GM19452 (cell line): Measurements from ENCODE around the gene ELFN1.
"Not testable (repeated sequence)": the region's sequence is repeated elsewhere in the genome, so short reads cannot be mapped to it uniquely, and the experiment has no call there.

Source experiments
- ATAC-seq: cut with Tn5 transposase; IDR thresholded peaks from one replicate; pipeline ENCODE4 v1.9.1; 2021; ENCODE audit not compliant: unreplicated experiment

Gene ELFN1

GRCh38 chr7:1707756-1708595 is 37.9 kb downstream of the ELFN1 start:
- no peak for ATAC-seq

DNA sequence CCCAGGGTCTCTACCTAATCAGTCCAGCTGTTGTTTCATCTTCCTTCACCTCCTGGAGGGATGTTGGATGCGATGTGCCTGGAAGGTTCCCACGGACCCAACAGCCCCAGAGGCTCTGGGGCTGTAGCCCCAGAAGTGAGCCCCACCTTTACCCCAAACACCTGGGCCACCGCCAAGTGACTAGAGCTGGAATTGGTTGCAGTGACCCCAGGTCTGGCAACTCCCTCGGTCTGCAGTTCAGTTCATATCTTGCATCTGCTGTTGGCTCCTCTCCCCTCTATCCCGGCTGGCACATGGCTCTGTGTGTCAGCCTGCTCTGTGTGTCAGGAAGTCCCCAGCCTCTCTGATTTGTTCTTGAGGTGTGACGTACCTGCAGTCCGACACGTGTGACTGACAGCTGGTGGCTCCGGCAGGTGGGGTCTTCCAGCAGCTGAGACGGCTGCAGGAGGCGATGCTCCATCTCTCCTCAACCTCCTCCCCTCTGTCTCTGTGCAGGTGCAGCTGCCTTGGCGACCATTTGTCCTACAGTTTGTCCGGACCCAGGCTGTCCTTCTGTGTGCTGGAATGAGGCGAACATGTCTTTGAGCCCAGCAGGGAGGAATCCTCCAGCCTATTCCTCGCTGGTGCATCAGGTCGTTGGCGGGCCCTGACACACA is 38.6 kb downstream of the ELFN1 start:
- no peak for ATAC-seq

GRCh38 chr7:1709281-1709680 is 39.2 kb downstream of the ELFN1 start:
- ATAC-seq: no peak

DNA sequence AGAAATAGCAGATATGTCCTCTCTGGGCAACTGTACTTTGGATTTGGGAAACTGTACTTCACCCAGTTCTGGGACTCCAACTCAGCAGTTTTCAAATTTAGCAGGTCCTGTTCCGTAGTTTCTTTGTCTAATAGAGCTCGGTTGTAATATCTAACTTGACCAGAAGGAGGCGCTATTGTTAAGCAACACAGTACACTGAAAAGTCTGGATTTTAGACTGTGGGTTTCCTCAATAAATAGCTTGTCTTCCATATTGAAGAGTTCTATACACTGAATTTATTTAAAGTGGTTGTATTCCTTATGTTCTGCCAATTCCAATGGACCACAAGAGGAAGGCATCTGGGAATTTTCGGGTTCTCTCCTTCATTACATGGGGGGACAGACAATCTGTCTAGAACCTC is 39.8 kb downstream of the ELFN1 start:
- no peak for ATAC-seq

DNA sequence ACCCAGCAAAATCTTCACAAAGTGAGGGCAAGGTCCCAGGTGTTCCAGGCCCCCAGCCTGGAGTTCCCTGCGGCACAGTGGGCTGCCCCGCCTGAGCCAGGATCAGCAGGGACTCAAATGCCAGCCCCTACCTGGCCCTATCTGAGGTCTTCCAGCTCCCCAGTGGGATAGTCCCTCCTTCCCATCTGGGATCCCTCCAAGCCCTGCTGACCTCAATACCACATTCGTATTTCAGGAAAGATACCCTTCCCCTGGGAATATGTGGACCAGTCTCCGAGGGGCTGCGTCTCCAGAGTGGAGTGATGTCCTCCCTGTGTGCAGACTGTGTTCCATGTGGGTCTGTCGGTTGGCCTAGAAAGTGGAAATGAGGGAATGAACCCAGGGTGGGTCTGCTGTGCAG is 40.9 kb downstream of the ELFN1 start:
- no peak for ATAC-seq

GRCh38 chr7:1712907-1713501 is 42.9 kb downstream of the ELFN1 start:
- ATAC-seq: no peak

DNA sequence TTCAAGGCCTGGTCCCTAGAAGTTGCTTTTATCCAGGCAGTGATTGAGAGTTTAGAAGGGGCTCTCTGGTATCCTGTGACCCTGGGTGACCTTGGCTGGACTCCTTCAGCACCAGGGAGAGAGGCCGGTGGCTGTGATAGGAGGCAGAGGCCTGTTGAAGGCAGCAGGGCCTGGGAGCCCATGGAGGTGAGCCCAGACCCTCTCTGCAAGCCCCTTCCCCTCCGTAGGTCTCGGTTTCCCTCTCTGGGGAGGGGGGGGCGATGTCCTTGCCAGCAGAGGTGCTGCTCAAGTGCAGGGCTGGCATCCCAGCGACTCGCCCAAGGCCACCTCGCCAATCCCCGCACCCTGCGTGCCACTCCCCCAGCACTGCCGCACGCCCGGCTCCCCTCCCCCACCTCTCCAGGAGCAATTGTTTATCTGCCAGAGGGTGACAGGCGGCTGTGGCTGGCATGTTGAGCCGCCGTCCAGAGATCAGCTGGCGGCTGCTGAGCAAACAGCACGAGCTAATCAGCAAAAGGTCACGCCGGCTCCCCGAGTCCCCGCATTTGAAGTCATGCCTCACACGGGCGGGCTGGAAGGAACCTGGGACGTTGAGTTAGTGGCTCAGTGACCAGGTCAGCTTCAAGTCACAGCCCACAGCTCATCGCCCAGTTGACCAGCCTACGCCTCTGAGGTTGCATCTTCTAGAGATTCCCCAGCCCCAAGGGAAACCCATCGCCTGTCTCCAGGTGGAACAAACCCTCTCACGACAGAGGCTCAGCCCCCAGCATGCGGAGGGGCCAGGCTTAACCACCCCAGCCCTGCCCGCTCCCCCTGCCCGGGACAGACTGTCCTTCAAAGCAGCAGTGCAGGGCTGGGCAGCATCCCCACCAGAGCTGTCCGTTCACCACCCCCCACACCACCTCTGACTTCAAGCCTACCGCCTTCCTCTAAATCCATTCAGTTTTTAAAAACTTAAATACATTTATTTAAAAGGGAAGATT is 43.7 kb downstream of the ELFN1 start:
- no peak for ATAC-seq

GRCh38 chr7:1714583-1715330 is 44.7 kb downstream of the ELFN1 start:
- ATAC-seq: no peak

- no peak for ATAC-seq
These were observed 45.2 kb downstream of the ELFN1 start for GRCh38 chr7:1715331-1715625.

DNA sequence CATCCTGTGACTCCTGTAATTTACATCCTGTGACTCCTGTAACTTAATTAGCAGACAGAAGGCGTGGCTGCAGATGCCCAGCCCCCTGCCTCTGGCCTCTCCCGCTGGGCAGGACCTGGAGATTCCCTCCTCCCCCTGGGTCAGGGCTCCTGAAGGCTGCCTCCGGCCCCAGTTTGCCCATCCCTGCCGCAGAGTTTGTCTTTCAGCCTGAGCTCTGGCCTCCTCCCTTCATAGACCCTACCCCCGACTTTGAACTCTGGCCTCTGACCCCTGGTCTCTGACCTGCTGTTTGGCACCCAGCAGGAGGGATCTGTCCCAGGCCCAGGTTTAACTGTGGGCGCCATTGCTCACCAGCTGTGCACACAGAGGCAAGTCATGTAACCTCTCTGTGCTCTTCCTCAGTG is 45.6 kb downstream of the ELFN1 start:
- no peak for ATAC-seq

- ATAC-seq: no peak
These were observed 46.4 kb downstream of the ELFN1 start for GRCh38 chr7:1716263-1717094.

DNA sequence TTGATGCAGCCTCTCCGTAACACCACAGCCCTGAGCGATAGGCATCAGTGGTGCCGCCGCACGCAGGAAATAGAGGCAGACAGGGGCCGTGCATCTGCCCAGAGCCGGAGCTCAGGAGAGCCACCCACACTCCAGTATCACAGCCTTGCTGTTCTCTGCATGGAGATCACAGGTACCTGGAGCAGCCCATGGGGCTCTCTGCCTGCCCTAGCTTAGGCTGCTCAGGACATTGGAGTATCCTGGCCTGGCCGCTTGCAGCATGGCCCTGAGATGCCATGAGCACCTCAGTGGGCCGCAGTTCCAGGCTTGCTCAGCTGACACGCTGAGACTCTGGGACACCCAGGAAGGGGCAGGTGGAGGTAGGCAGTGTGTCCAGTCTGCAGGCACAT is 47.0 kb downstream of the ELFN1 start:
- no peak for ATAC-seq

- no peak for ATAC-seq
These were observed 48.0 kb downstream of the ELFN1 start for GRCh38 chr7:1717903-1718676.

GRCh38 chr7:1718850-1719249 is 48.8 kb downstream of the ELFN1 start:
- not testable (repeated sequence) for ATAC-seq

DNA sequence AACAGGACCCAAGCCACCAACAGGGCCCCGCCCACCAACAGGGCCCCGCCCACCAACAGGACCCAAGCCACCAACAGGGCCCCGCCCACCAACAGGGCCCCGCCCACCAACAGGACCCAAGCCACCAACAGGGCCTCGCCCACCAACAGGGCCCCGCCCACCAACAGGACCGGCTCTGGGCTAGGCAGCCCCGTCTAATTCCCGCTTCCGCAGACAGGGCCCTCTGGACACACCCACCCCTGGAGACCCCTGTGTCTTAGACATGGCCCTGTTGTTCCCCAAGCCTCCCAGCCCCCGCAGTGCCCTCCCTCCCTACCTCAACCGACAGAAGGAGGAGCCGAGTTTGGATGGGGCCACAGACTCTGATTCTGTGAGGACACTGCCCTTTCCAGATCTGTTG is 49.2 kb downstream of the ELFN1 start:
- ATAC-seq: not testable (repeated sequence)

DNA sequence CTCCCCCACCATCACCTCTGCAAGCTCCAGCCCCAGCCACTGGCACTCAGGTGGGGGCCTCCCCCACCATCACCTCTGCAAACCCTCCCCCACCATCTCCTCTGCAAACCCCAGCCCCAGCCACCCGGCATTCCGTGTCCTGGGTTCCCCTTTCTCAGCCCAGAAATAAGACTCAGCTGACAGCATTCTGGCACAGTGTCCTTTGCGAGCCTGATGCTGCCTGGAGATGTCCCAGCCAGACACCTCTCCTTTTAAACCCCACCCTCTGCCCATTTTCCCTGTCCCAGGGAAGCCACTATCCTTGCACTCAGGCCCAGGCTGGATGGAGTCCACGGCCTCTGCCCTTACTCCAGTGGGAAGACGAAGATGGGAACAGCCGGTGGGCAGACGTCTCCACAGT is 49.8 kb downstream of the ELFN1 start:
- no peak for ATAC-seq

- ATAC-seq: no peak
These were observed 50.2 kb downstream of the ELFN1 start for GRCh38 chr7:1720326-1720725.

GRCh38 chr7:1721047-1721690 is 51.1 kb downstream of the ELFN1 start:
- ATAC-seq: no peak
